GM10266 (cell line): ENCODE data around the gene SHQ1.
A peak's percentile ranks its signal among the peaks of the same experiment; 100 is the strongest.

Experiments used
- DNase-seq: peaks from one replicate; pipeline ENCODE4 v3.0.0; 2012; ENCODE audit errors: extremely low spot score
- TF ChIP-seq, protein P1 (sequence below): IDR thresholded peaks from 2 replicates; pipeline ENCODE4 v1.5.1; 2012; ENCODE audit warnings: mild to moderate bottlenecking, low read depth; ENCODE audit not compliant: control insufficient read depth, insufficient read depth; ENCODE audit errors: missing control alignments

Gene SHQ1

DNA sequence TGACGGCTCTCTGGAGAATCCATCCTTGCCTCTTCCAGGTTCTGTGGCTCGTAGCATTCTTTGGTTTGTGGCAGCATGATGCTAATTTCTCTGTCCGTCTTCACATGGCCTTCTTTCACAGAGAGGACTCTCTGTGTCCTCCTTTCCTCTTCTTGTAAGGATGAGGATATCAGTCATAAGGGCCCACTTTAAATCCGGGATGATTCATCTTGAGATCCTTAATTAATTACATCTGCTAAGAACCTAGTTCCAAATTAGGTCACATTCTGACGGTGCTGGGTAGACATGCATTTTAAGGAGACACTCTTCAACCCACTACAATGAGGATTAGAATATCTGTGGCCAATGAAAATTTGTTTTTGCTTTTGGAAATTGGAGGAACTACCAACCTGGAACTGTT is 23.9 kb upstream of the SHQ1 start:
- no peak for DNase-seq
- TF ChIP-seq, protein P1, sequence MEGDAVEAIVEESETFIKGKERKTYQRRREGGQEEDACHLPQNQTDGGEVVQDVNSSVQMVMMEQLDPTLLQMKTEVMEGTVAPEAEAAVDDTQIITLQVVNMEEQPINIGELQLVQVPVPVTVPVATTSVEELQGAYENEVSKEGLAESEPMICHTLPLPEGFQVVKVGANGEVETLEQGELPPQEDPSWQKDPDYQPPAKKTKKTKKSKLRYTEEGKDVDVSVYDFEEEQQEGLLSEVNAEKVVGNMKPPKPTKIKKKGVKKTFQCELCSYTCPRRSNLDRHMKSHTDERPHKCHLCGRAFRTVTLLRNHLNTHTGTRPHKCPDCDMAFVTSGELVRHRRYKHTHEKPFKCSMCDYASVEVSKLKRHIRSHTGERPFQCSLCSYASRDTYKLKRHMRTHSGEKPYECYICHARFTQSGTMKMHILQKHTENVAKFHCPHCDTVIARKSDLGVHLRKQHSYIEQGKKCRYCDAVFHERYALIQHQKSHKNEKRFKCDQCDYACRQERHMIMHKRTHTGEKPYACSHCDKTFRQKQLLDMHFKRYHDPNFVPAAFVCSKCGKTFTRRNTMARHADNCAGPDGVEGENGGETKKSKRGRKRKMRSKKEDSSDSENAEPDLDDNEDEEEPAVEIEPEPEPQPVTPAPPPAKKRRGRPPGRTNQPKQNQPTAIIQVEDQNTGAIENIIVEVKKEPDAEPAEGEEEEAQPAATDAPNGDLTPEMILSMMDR = no peak

DNA sequence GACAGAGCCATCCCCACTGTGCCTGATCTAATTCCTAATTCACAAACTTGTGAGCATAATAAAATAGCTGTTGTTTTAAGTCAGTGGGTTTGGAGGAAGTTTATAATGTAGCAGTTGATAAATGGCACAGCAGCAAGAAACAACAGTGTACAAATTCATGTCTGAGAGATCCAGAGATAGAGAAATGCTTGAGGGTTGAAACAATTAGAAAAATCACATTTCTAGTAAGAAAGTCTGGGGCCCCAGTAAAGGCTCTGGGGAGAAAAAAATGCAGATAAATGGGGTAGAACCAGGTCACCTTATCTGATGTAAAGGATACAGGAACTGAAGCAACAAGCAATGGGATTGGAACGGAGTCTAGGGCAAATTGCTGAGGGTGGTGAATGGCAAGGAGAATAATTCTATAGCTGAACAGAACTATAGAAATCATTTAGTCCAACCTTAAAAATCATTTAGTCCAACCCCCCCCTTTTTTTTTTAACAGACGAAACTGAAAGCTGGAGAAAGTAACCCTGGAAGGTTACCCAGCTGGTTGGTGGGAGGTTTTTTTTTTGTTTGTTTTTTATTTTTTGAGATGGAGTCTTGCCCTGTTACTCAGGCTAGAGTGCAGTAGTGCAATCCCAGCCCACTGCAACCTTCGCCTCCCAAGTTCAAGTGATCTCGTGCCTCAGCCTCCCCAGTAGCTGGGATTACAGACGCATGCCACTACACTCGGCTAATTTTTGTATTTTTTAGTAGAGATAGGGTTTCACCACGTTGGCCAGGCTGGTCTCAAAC is 14.3 kb upstream of the SHQ1 start:
- TF ChIP-seq, protein P1 = no peak
- no peak for DNase-seq

DNA sequence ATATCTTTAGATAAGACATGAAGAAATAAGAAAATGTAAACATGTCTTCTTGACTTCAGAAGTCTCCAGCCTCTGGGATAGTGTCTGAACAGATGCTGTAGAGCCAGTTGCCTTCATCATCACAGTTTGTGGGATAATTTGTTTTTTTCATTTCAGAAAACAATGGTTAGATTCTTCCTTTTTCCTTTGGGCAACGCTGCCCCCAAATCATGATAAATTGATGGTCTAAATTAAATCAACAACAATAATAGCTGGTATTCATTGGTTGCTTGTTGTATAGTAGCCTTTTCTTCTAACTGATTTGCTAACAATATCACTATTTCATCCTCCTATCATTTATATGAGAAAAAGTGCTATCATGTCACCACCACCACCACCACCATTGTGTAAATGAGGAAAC is 12.6 kb upstream of the SHQ1 start:
- TF ChIP-seq, protein P1 = no peak
- DNase-seq = no peak

DNA sequence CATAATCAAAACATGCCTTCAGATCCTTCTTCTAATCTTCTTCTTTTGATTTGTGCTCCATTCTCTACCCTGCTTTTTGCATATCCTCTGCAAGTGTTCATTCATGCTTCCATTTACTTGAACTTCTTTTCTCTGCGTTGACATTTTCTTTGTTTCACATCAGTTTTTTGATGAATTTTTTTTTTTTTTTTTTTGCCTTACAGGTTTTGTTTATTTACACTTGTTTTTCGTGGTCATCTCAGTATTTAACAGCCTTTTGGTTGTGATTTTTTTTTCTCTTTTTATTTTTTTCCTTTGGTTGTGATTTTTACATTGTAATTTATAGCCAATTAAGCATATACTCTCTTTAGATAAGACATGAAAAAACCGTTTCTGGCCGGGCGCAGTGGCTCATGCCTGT is 11.8 kb upstream of the SHQ1 start:
- no peak for DNase-seq
- TF ChIP-seq, protein P1 = no peak

DNA sequence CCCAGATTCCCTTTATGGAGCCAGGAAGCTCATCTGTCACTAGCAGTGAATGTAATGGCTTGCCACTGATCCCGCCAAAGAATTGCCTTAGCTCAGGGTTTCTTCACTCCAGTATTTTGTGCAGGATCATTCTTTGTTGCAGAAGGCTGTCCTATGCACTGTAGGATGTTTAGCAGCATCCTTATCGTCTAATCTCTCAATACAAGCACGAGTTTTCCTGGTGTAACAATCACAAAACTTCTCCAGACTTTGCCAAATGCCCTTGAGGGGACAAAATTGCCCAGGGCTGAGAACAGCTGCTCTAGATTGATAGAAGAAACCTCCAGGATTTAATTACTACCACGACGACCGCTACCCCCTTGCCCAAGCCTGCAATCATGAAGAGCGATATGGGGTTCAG is 6.8 kb upstream of the SHQ1 start:
- no peak for DNase-seq

DNA sequence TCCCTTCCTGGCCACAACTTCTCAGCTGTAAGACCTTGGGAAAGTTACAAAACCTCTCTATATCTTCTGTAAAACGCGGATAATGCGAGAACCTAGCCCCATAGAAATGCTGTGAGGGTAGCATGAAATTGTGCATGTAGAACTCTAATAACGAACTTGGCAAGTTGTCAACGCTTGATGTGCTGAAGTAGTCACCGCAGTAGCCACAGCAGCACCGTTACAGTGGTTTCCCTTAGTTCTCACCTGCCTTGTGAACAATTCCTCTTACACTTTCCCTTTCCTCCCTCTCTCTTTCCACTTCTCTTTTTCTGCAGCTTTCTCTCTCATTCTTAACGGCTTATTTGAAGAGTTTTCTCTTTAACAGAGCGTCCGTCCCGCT is 447 bp upstream of the SHQ1 start:
- TF ChIP-seq, protein P1 = no peak
- DNase-seq = peak; percentile 28

More for the DNA sequence above, 6.8 kb upstream of the SHQ1 start:
- TF ChIP-seq, protein P1 = no peak

DNA sequence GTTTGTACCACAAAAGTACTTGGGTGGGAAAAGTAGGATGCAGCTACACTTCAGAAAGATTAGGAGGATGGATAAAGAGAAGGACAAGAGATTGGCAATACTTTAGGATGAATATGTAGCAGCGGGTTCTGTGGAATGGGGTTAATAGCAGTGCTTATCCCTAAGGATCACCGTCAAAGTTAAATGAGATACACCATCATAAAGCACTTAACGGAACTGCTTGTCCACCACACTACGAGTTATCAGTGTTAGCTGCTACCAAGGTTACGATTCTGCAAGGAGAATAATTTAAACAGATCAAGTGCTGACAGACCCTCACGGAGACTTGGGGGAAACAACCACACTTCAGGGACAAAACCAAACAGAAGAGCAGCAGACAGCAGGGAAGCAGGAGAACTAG is 963 bp downstream of the SHQ1 start:
- DNase-seq = no peak
- TF ChIP-seq, protein P1 = no peak
